ENCODE results near the gene KCTD20. TPM values are rescaled to one million over a fixed set of nuclear protein-coding genes. Genes with fewer than 3 reads are reported as not detected.
A peak's percentile ranks its signal among the peaks of the same experiment; 100 is the strongest.

KCTD20 gene
- total and polyA plus RNA-seq, 2 experiments from 2014 or later = 7.4 to 25.0 TPM

DNA sequence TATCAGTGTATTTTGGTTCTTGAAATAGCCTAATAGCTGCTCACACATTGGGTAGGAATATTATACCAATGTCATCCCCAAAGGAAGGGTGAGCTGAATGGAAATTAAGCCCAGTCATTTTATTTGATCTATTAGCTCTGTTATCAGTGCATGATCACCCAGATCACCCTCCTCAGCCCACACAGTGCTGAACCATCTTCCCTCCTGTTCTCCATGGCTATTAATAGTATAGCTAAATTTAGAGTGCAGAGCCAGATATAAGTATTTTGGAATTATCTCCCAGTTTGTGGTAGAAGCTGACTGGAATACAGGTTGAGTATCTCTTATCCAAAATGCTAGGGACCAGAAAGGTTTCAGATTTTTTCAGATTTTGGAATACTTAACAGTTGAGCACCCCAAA lies 45.4 kb downstream of the KCTD20 start (continued):
- TF ChIP-seq, protein P1, sequence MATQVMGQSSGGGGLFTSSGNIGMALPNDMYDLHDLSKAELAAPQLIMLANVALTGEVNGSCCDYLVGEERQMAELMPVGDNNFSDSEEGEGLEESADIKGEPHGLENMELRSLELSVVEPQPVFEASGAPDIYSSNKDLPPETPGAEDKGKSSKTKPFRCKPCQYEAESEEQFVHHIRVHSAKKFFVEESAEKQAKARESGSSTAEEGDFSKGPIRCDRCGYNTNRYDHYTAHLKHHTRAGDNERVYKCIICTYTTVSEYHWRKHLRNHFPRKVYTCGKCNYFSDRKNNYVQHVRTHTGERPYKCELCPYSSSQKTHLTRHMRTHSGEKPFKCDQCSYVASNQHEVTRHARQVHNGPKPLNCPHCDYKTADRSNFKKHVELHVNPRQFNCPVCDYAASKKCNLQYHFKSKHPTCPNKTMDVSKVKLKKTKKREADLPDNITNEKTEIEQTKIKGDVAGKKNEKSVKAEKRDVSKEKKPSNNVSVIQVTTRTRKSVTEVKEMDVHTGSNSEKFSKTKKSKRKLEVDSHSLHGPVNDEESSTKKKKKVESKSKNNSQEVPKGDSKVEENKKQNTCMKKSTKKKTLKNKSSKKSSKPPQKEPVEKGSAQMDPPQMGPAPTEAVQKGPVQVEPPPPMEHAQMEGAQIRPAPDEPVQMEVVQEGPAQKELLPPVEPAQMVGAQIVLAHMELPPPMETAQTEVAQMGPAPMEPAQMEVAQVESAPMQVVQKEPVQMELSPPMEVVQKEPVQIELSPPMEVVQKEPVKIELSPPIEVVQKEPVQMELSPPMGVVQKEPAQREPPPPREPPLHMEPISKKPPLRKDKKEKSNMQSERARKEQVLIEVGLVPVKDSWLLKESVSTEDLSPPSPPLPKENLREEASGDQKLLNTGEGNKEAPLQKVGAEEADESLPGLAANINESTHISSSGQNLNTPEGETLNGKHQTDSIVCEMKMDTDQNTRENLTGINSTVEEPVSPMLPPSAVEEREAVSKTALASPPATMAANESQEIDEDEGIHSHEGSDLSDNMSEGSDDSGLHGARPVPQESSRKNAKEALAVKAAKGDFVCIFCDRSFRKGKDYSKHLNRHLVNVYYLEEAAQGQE (IDR thresholded peaks at IDR 0.05; ENCODE audit: unreplicated experiment) = no peak
- no peak for TF ChIP-seq EZH2 (IDR thresholded peaks at IDR 0.05; ENCODE audit: low read depth, unreplicated experiment)
- TF ChIP-seq, protein P2, sequence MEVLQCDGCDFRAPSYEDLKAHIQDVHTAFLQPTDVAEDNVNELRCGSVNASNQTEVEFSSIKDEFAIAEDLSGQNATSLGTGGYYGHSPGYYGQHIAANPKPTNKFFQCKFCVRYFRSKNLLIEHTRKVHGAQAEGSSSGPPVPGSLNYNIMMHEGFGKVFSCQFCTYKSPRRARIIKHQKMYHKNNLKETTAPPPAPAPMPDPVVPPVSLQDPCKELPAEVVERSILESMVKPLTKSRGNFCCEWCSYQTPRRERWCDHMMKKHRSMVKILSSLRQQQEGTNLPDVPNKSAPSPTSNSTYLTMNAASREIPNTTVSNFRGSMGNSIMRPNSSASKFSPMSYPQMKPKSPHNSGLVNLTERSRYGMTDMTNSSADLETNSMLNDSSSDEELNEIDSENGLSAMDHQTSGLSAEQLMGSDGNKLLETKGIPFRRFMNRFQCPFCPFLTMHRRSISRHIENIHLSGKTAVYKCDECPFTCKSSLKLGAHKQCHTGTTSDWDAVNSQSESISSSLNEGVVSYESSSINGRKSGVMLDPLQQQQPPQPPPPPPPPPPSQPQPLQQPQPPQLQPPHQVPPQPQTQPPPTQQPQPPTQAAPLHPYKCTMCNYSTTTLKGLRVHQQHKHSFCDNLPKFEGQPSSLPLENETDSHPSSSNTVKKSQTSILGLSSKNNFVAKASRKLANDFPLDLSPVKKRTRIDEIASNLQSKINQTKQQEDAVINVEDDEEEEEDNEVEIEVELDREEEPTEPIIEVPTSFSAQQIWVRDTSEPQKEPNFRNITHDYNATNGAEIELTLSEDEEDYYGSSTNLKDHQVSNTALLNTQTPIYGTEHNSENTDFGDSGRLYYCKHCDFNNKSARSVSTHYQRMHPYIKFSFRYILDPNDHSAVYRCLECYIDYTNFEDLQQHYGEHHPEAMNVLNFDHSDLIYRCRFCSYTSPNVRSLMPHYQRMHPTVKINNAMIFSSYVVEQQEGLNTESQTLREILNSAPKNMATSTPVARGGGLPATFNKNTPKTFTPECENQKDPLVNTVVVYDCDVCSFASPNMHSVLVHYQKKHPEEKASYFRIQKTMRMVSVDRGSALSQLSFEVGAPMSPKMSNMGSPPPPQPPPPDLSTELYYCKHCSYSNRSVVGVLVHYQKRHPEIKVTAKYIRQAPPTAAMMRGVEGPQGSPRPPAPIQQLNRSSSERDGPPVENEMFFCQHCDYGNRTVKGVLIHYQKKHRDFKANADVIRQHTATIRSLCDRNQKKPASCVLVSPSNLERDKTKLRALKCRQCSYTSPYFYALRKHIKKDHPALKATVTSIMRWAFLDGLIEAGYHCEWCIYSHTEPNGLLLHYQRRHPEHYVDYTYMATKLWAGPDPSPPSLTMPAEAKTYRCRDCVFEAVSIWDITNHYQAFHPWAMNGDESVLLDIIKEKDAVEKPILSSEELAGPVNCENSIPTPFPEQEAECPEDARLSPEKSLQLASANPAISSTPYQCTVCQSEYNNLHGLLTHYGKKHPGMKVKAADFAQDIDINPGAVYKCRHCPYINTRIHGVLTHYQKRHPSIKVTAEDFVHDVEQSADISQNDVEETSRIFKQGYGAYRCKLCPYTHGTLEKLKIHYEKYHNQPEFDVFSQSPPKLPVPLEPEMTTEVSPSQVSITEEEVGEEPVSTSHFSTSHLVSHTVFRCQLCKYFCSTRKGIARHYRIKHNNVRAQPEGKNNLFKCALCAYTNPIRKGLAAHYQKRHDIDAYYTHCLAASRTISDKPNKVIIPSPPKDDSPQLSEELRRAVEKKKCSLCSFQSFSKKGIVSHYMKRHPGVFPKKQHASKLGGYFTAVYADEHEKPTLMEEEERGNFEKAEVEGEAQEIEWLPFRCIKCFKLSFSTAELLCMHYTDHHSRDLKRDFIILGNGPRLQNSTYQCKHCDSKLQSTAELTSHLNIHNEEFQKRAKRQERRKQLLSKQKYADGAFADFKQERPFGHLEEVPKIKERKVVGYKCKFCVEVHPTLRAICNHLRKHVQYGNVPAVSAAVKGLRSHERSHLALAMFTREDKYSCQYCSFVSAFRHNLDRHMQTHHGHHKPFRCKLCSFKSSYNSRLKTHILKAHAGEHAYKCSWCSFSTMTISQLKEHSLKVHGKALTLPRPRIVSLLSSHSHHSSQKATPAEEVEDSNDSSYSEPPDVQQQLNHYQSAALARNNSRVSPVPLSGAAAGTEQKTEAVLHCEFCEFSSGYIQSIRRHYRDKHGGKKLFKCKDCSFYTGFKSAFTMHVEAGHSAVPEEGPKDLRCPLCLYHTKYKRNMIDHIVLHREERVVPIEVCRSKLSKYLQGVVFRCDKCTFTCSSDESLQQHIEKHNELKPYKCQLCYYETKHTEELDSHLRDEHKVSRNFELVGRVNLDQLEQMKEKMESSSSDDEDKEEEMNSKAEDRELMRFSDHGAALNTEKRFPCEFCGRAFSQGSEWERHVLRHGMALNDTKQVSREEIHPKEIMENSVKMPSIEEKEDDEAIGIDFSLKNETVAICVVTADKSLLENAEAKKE (CRISPR knock-in tag; IDR thresholded peaks at IDR 0.05) = no peak
- no peak for TF ChIP-seq POLR2AphosphoS5 (IDR thresholded peaks at IDR 0.05; ENCODE audit: low read depth)

DNA sequence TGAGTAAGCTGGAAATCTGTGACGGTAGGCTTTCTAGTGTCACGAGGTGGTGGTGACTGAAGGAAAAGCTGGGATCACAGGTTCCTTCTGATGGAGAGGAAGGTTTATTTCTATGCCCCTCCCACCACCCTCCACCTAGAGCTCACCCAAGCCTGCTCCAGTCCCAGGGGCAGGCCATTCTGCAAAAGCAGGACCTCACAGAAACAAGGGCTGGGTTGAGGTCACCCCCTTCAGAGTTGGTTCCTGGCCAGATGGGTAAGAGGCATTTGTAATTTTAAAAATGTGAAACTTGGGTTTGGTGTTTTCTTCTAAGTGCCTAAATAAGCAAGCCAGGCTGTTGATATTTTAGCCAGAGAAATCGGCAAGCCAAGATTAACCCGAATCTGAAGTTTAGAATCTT lies 46.6 kb downstream of the KCTD20 start:
- Histone ChIP-seq H3K79me2 (replicated peaks; ENCODE audit: insufficient read depth) (no peaks in the 10 kb centered on the region), H3K4me2 (no peak overlapping the region), H3K27ac (ENCODE audit: low read depth) (no peak overlapping the region), H3F3A (replicated peaks; ENCODE audit: low read depth) (no peaks in the 10 kb centered on the region), H3K4me1 (ENCODE audit: insufficient read depth) (peaks cover 21% of the 10 kb centered on the region; the same call in 1 of the 2 replicates), H2AFZ (no peak overlapping the region), H3K4me3 (no peak overlapping the region), H4K20me1 (replicated peaks; ENCODE audit: insufficient read depth) (peaks cover 4% of the 10 kb centered on the region), H3K36me3 (ENCODE audit: insufficient read depth) (0 out of 2 replicates have a peak, but pooled peaks cover 11% of the 10 kb centered on the region), H3K27me3 (ENCODE audit: insufficient read depth) (no peaks in the 10 kb centered on the region), H3K9me2 (ENCODE audit: insufficient read depth) (no peaks in the 10 kb centered on the region)
- peaks cover 22% of the 10 kb centered on the region for H3K36me3 Mint-ChIP-seq (ENCODE audit: low read depth)
- no peak overlapping the region for H3K4me3 Mint-ChIP-seq
- no peak overlapping the region for H3K27ac Mint-ChIP-seq
- TF ChIP-seq, protein P3, sequence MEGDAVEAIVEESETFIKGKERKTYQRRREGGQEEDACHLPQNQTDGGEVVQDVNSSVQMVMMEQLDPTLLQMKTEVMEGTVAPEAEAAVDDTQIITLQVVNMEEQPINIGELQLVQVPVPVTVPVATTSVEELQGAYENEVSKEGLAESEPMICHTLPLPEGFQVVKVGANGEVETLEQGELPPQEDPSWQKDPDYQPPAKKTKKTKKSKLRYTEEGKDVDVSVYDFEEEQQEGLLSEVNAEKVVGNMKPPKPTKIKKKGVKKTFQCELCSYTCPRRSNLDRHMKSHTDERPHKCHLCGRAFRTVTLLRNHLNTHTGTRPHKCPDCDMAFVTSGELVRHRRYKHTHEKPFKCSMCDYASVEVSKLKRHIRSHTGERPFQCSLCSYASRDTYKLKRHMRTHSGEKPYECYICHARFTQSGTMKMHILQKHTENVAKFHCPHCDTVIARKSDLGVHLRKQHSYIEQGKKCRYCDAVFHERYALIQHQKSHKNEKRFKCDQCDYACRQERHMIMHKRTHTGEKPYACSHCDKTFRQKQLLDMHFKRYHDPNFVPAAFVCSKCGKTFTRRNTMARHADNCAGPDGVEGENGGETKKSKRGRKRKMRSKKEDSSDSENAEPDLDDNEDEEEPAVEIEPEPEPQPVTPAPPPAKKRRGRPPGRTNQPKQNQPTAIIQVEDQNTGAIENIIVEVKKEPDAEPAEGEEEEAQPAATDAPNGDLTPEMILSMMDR (conservative IDR thresholded peaks at IDR 0.05; ENCODE audit: low read depth in 2 of 2) = no peak
- TF ChIP-seq CREB1 (CRISPR knock-in tag; IDR thresholded peaks at IDR 0.05; ENCODE audit: low read depth) (no peak), STAT1 (IDR thresholded peaks at IDR 0.05; ENCODE audit: unreplicated experiment) (no peak)
- H3K9me3 Mint-ChIP-seq = no peaks in the 10 kb centered on the region
- DNase-seq (ENCODE audit: low spot score) (no peak), ATAC-seq (peak; percentile 17; the same call in 1 of the 3 replicates)
- peaks cover 21% of the 10 kb centered on the region for H3K4me1 Mint-ChIP-seq
- H3K27me3 Mint-ChIP-seq (ENCODE audit: insufficient read depth, low read depth, poor library complexity) = peaks cover 4% of the 10 kb centered on the region
